Prostate gland (tissue), 2 donors: ENCODE data around the gene SFXN3. TPM values are rescaled to one million over a fixed set of nuclear protein-coding genes. Genes with fewer than 3 reads are reported as not detected.

Source experiments
- DNase-seq: peaks from one replicate; pipeline ENCODE4 v3.0.0-alpha.2; 2019; ENCODE audit warnings: low spot score
- H3K27ac ChIP-seq, 2 donors: fragments of 200-600 bp; sonication (generic); 2 replicates each; pipeline ENCODE4 v1.5.1; 2017 to 2019
- H3K27me3 ChIP-seq: fragments of 200-600 bp; sonication (generic); replicated peaks from 2 replicates; pipeline ENCODE4 v1.5.1; 2019; ENCODE audit not compliant: insufficient read depth
- H3K36me3 ChIP-seq, 2 donors: fragments of 200-600 bp; sonication (generic); 1 replicate in 1 of 2; 2 replicates in 1 of 2; pipeline versions ENCODE4 v1.5.1 to v1.8.1; 2017 to 2019
- H3K4me1 ChIP-seq: fragments of 200-600 bp; sonication (generic); replicated peaks from 2 replicates; pipeline ENCODE4 v1.5.1; 2019
- H3K4me3 ChIP-seq, 2 donors: fragments of 200-600 bp; sonication (generic); 2 replicates each; pipeline ENCODE4 v1.5.1; 2017 to 2019
- H3K9me3 ChIP-seq: fragments of 200-600 bp; sonication (generic); 2 replicates; pipeline ENCODE4 v1.5.1; 2017
- CTCF ChIP-seq, 4 experiments: fragments of 200-600 bp in 2 of 4; fragments of 450-650 bp in 2 of 4; sonication (generic) in 2 of 4; IDR thresholded peaks; 1 replicate in 3 of 4; 2 replicates in 1 of 4; pipeline ENCODE4 v1.5.1; 2016 to 2019; ENCODE audit warnings: antibody characterized with exemption in 4 of 4, mild to moderate bottlenecking in 2 of 4, moderate library complexity in 2 of 4
- POLR2A ChIP-seq: fragments of 450-650 bp; IDR thresholded peaks from one replicate; pipeline ENCODE4 v1.6.1; 2016; ENCODE audit warnings: antibody characterized with exemption, mild to moderate bottlenecking
- POLR2AphosphoS5 ChIP-seq: sonication (generic); formaldehyde crosslinking; IDR thresholded peaks from one replicate; pipeline ENCODE4 v1.6.1; 2017; ENCODE audit warnings: antibody characterized with exemption
- WGBS: methylation state at CpG from one replicate; pipeline ENCODE4 v1.1.5; 2018; 5-methylcytosine and 5-hydroxymethylcytosine counted together
- intact Hi-C: fragments of 100-400 bp; cut with DNase I; formaldehyde crosslinking; loops from one replicate; pipeline ENCODE4 v1.14.2; 2022
- total RNA-seq, 2 donors: library from RNA; depleted of rRNA; stranded (reverse); fragments of >200 nt; gene quantifications; one replicate each; pipeline ENCODE4 v1.1.0, GENCODE V29; 2016

Gene SFXN3
- total RNA-seq, 2 donors from 2014 or later, result 20.7 to 65.4 TPM

GRCh38 chr10:100989088-100989487 is 41.9 kb upstream of the SFXN3 start:
- no peak for DNase-seq
- intact Hi-C loops, result no loop called here
- Histone ChIP-seq H3K4me1 (peaks cover 7% of the 10 kb centered on the region), H3K4me3 (no peak overlapping the region), H3K9me3 (no peaks in the 10 kb centered on the region), H3K27me3 (no peaks in the 10 kb centered on the region), H3K36me3 (peaks cover 0 to 9% of the 10 kb centered on the region in 2 donors), H3K27ac (no peak overlapping the region)
- TF ChIP-seq POLR2AphosphoS5, result no peak
- no peak for TF ChIP-seq CTCF (IDR thresholded peaks at IDR 0.05)
- no peak for TF ChIP-seq POLR2A
- 94% methylated on average over 21 of the region's 21 CpGs for WGBS

DNA sequence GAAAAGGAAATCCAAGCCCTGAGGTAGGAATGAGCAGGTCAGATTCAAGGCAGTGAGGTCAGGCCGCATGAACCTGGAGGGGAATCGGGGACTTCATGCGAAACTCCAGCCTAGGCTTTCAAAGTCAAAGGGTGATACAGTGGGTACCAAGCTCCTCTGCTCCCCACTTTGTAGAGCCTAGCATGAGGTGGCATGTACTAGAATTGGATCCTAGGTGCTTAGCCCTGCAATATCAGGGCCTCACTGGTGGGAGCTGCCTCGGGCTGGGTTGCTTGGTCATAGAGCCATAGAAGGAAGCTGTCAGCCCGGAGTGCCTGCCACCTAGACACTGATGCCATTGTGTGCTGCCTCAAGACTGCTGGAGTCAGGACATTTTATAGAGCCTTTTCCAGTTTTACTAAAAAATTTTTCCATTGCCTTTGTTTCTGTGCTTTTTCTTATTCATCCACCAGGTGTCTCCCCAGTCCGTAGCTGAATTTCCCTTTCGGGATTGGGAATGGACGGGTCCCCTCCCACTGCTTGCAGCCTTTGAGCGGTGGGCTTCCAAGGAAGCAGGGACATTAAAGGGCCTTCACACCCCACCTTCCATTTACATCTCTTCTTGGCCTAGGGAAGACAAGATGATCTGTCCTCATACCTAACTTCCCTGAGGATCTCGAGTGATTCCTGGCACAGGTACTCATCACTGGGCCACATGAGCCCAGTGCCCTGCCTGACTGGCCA is 36.9 kb upstream of the SFXN3 start:
- intact Hi-C loops, result loop anchor here (1.0 to 10.0 kb wide), 2 partner anchors 20 to 701 kb away; partner anchors contain the start of gene FBXW4
- no peak for DNase-seq
- no peak overlapping the region for H3K4me3 ChIP-seq
- H3K4me1 ChIP-seq, result peaks cover 8% of the 10 kb centered on the region
- no peaks in the 10 kb centered on the region for H3K9me3 ChIP-seq
- H3K36me3 ChIP-seq, result peaks cover 0 to 9% of the 10 kb centered on the region in 2 donors
- peak; percentile 52 for TF ChIP-seq POLR2AphosphoS5
- TF ChIP-seq CTCF (IDR thresholded peaks at IDR 0.05), result peak; percentile 32 to 80 (median 66)
- TF ChIP-seq POLR2A, result no peak
- H3K27ac ChIP-seq, result no peak overlapping the region
- H3K27me3 ChIP-seq, result no peaks in the 10 kb centered on the region
- WGBS, result 42% methylated on average over 10 of the region's 10 CpGs

GRCh38 chr10:100995181-100995580 is 35.9 kb upstream of the SFXN3 start:
- intact Hi-C loops, result loop anchor here (10.0 kb wide), 1 partner anchor 700 kb away; the partner anchor contains the start of gene FBXW4
- H3K4me1 ChIP-seq, result peaks cover 8% of the 10 kb centered on the region
- no peak overlapping the region for H3K27ac ChIP-seq
- no peak overlapping the region for H3K4me3 ChIP-seq
- peaks cover 0 to 9% of the 10 kb centered on the region in 2 donors for H3K36me3 ChIP-seq
- DNase-seq, result no peak
- TF ChIP-seq POLR2AphosphoS5, result no peak
- TF ChIP-seq POLR2A, result no peak
- no peak for TF ChIP-seq CTCF (IDR thresholded peaks at IDR 0.05)
- 71% methylated on average over 6 of the region's 6 CpGs for whole genome bisulfite sequencing
- no peaks in the 10 kb centered on the region for H3K9me3 ChIP-seq
- no peaks in the 10 kb centered on the region for H3K27me3 ChIP-seq

GRCh38 chr10:100996678-100997359 is 34.2 kb upstream of the SFXN3 start:
- Histone ChIP-seq H3K27ac (peak overlapping the region; percentile 99 to 100), H3K4me3 (peak overlapping the region; percentile 64 to 91), H3K27me3 (no peaks in the 10 kb centered on the region), H3K9me3 (no peaks in the 10 kb centered on the region), H3K36me3 (no peaks in the 10 kb centered on the region), H3K4me1 (peaks cover 17% of the 10 kb centered on the region)
- WGBS, result 3% methylated on average over 26 of the region's 46 CpGs
- TF ChIP-seq CTCF (IDR thresholded peaks at IDR 0.05) (peak in 2 of 4 experiments; percentile 18 to 19), POLR2A (no peak)
- intact Hi-C loops, result loop anchor here (1.0 to 10.0 kb wide), 2 partner anchors 15 to 698 kb away; partner anchors contain the start of gene FBXW4
- DNase-seq, result no peak
